Right atrium auricular region (tissue), 2 donors: ENCODE results near the gene ALG3. TPM values are rescaled to one million over a fixed set of nuclear protein-coding genes. Genes with fewer than 3 reads are reported as not detected.

Experiments
- DNase-seq: peaks from one replicate; pipeline ENCODE4 v3.0.0-alpha.2; 2019; ENCODE audit warnings: low spot score
- H3K27ac ChIP-seq, 2 donors: fragments of 200-600 bp; sonication (generic); 1 replicate in 1 of 2; 2 replicates in 1 of 2; pipeline ENCODE4 v1.5.1; 2016 to 2019
- H3K27me3 ChIP-seq, 2 donors: fragments of 200-600 bp; sonication (generic); one replicate each; pipeline versions ENCODE4 v1.5.1 to v1.6.0; 2017 to 2019
- H3K36me3 ChIP-seq: fragments of 200-600 bp; sonication (generic); one replicate; pipeline ENCODE4 v1.5.1; 2016
- H3K4me1 ChIP-seq, 2 donors: fragments of 200-600 bp; sonication (generic); one replicate each; pipeline versions ENCODE4 v1.5.1 to v1.6.0; 2017 to 2019
- H3K4me3 ChIP-seq, 2 donors: fragments of 200-600 bp; sonication (generic); 1 replicate in 1 of 2; 2 replicates in 1 of 2; pipeline ENCODE4 v1.5.1; 2017 to 2019; ENCODE audit warnings: mild to moderate bottlenecking in 1 of 2, moderate library complexity in 1 of 2
- H3K9me3 ChIP-seq, 2 donors: fragments of 200-600 bp; sonication (generic); one replicate each; pipeline ENCODE4 v1.5.1; 2019
- CTCF ChIP-seq, 2 donors: fragments of 200-600 bp; sonication (generic); IDR thresholded peaks; one replicate each; pipeline ENCODE4 v1.5.1; 2019; ENCODE audit warnings: antibody characterized with exemption in 2 of 2
- total RNA-seq, 2 donors: library from RNA; depleted of rRNA; stranded (reverse); fragments of >200 nt; gene quantifications; one replicate each; pipeline ENCODE4 v1.1.0, GENCODE V29; 2016

Gene ALG3
- total RNA-seq, result 10 to 100 TPM; 50.6 to 50.8 TPM

- no peaks in the 10 kb centered on the region for H3K9me3 ChIP-seq
- no peak for TF ChIP-seq CTCF (IDR thresholded peaks at IDR 0.05)
- H3K36me3 ChIP-seq, result peaks cover 19% of the 10 kb centered on the region
- H3K4me1 ChIP-seq, result peaks cover 0 to 14% of the 10 kb centered on the region in 2 donors
- H3K27me3 ChIP-seq, result no peaks in the 10 kb centered on the region
- DNase-seq, result peak; percentile 79
- H3K27ac ChIP-seq, result peak within 1 kb of the TSS; percentile 83 to 86
- peak within 1 kb of the TSS; percentile 87 to 93 for H3K4me3 ChIP-seq
Measured at GRCh38 chr3:184248454-184249411, at the start of gene ALG3. Gene ALG3 (minus strand): TSS chr3:184248962. CDS start chr3:184248940, 22 bp downstream.

GRCh38 chr3:184296616-184297015, 47.9 kb upstream of the ALG3 start:
- H3K4me1 ChIP-seq, result peaks cover 0 to 23% of the 10 kb centered on the region in 2 donors
- no peaks in the 10 kb centered on the region for H3K9me3 ChIP-seq
- no peak overlapping the region for H3K4me3 ChIP-seq
- TF ChIP-seq CTCF (IDR thresholded peaks at IDR 0.05), result no peak
- peaks cover 14% of the 10 kb centered on the region for H3K36me3 ChIP-seq
- H3K27me3 ChIP-seq, result no peaks in the 10 kb centered on the region
- H3K27ac ChIP-seq, result no peak overlapping the region
- DNase-seq, result no peak

- no peak for DNase-seq
Measured at GRCh38 chr3:184295771-184296170, 47.0 kb upstream of the ALG3 start.

GRCh38 chr3:184291738-184292445, 43.1 kb upstream of the ALG3 start:
- Histone ChIP-seq H3K27ac (no peak overlapping the region), H3K27me3 (no peaks in the 10 kb centered on the region), H3K36me3 (no peaks in the 10 kb centered on the region), H3K9me3 (no peaks in the 10 kb centered on the region), H3K4me1 (no peaks in the 10 kb centered on the region), H3K4me3 (no peak overlapping the region)
- no peak for TF ChIP-seq CTCF (IDR thresholded peaks at IDR 0.05)
- DNase-seq, result no peak

More at GRCh38 chr3:184295771-184296170, 47.0 kb upstream of the ALG3 start:
- no peaks in the 10 kb centered on the region for H3K9me3 ChIP-seq
- peaks cover 0 to 19% of the 10 kb centered on the region in 2 donors for H3K4me1 ChIP-seq
- H3K4me3 ChIP-seq, result no peak overlapping the region
- H3K27ac ChIP-seq, result no peak overlapping the region
- TF ChIP-seq CTCF (IDR thresholded peaks at IDR 0.05), result no peak
- no peaks in the 10 kb centered on the region for H3K27me3 ChIP-seq
- peaks cover 6% of the 10 kb centered on the region for H3K36me3 ChIP-seq

DNA sequence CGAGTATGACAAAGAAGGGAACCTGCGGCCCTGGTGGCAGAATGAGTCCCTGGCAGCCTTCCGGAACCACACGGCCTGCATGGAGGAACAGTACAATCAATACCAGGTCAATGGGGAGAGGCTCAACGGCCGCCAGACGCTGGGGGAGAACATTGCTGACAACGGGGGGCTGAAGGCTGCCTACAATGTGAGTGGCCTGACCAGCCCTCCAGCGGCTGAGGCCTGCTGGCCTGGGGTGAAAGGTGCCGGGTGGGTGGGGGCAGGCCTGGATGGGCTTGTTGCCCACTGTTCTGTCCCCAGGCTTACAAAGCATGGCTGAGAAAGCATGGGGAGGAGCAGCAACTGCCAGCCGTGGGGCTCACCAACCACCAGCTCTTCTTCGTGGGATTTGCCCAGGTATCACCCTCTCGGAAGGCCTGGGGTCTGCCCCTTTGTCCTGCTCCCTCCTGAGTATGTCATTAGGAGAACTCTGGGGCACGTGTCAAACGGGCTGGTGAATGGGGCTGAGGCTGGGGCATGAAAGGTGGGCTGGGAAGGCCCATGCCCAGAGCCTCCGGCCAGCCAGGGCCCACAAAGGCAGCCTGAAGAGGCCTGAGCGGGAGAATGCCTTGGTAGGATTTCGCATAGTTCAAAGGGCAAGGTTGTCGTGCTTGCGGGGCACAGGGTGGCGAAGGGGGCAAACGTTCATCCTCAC, 42.4 kb upstream of the ALG3 start:
- no peak for TF ChIP-seq CTCF (IDR thresholded peaks at IDR 0.05)
- Histone ChIP-seq H3K27ac (no peak overlapping the region), H3K4me3 (no peak overlapping the region), H3K4me1 (no peaks in the 10 kb centered on the region), H3K36me3 (no peaks in the 10 kb centered on the region), H3K27me3 (no peaks in the 10 kb centered on the region), H3K9me3 (no peaks in the 10 kb centered on the region)
- DNase-seq, result no peak
